ENCODE results near the gene PPIL4.

GRCh38 chr6:149534742-149535141, 11.1 kb downstream of the PPIL4 start:
- no peak for TF ChIP-seq CTCF (conservative IDR thresholded peaks at IDR 0.05; ENCODE audit: low read length)
- no peak for TF ChIP-seq EZH2phosphoT487 (IDR thresholded peaks at IDR 0.05; ENCODE audit: borderline replicate concordance, low read depth, low read length)

All from OCI-LY7 (cell line).